Activated CD8-positive, alpha-beta T cell treated with anti-CD3 and anti-CD28 coated beads for 36 hours (primary cell): ENCODE measurements around the gene FAM20C. TPM values are rescaled to one million over a fixed set of nuclear protein-coding genes. Genes with fewer than 3 reads are reported as not detected.
"Not testable (repeated sequence)": the region's sequence is repeated elsewhere in the genome, so short reads cannot be mapped to it uniquely, and the experiment has no call there.

Source experiments
- ATAC-seq: fragments of 200-7000 bp; cut with Tn5 transposase; one replicate; pipeline ENCODE4 v1.10.0; 2021; ENCODE audit warnings: mild to moderate bottlenecking, moderate library complexity
- CTCF ChIA-PET: fragments of 350-600 bp; sonication (Branson Sonifier 250); formaldehyde crosslinking; loops from one replicate; lab custom pipeline; 2021; ENCODE audit warnings: antibody characterized with exemption; lab: Charles Lee
- POLR2A ChIA-PET: fragments of 350-600 bp; sonication (Branson Sonifier 250); formaldehyde crosslinking; loops from one replicate; lab custom pipeline; 2021; ENCODE audit warnings: antibody characterized with exemption; lab: Charles Lee
- DNase-seq: peaks from one replicate; pipeline ENCODE4 v3.0.0-alpha.2; 2020
- H3K27ac Mint-ChIP-seq: one replicate; pipeline ENCODE4 v1.8.0; 2021; ENCODE audit warnings: mild to moderate bottlenecking, mixed read lengths
- H3K27me3 Mint-ChIP-seq: one replicate; pipeline ENCODE4 v1.8.0; 2021; ENCODE audit warnings: mixed read lengths
- H3K36me3 Mint-ChIP-seq: one replicate; pipeline ENCODE4 v1.8.0; 2021; ENCODE audit warnings: low read depth, mixed read lengths
- H3K4me1 Mint-ChIP-seq: one replicate; pipeline ENCODE4 v1.8.0; 2021; ENCODE audit warnings: low read depth, mixed read lengths
- H3K4me3 Mint-ChIP-seq: one replicate; pipeline ENCODE4 v1.8.0; 2021; ENCODE audit warnings: mild to moderate bottlenecking, moderate library complexity, mixed read lengths
- H3K9me3 Mint-ChIP-seq: one replicate; pipeline ENCODE4 v1.8.0; 2021; ENCODE audit warnings: mixed read lengths
- intact Hi-C: fragments of 100-400 bp; cut with micrococcal nuclease; formaldehyde crosslinking; loops from one replicate; pipeline ENCODE4 v1.10.0; 2022
- total RNA-seq, 2 experiments: library from RNA; stranded (reverse); gene quantifications; one replicate each; pipeline ENCODE4 v1.2.3, GENCODE V29; 2021
- TF ChIP-seq, protein P1 (sequence below): fragments of 200-600 bp; IDR thresholded peaks from one replicate; pipeline ENCODE4 v1.8.0; 2022; ENCODE audit warnings: antibody characterized with exemption, mild to moderate bottlenecking

FAM20C gene
- total RNA-seq, 2 experiments from 2014 or later: 0.29 to 1.1 TPM

DNA sequence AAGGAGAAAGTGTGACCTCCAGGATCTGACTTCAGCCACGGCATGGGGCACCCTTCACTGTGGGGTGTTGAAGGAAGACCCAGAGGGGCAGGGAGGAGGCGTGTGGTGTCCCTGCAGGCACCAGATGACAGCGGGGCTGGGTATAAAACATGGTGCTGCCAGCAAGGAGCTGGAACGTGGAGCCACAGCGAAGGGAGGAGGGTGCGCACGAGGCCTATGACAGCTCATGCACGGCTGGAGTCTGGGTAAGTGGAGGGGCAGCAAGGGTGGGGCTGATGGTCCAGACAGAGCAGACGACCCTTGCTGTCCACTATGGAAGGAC, 69.8 kb downstream of the FAM20C start:
- ATAC-seq: no peak
- H3K4me1 Mint-ChIP-seq: peaks cover 2% of the 10 kb centered on the region

DNA sequence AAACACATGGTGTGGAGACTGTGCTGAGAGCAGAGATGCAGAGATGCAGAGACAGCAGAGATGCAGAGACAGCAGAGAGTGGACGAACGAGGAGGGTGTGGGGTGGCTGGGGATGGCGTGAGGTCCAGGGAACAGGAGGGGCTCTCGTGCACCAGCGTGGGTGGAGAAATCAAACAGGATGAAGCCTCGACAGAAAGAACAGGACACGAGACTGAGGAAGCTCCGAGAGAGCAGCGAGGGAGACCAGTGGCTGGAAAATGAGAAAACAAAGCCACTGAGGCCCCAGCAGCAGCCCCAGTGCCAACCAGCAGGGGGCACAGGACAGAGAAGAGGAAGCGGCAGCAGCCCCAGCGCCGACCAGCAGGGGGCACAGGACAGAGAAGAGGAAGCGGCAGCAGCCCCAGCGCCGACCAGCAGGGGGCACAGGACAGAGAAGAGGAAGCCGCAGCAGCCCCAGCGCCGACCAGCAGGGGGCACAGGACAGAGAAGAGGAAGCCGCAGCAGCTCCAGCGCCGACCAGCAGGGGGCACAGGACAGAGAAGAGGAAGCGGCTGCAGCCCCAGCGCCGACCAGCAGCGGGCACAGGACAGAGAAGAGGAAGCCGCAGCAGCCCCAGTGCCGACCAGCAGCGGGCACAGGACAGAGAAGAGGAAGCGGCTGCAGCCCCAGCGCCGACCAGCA, 70.4 kb downstream of the FAM20C start:
- DNase-seq: peak; percentile 83
- H3K27ac Mint-ChIP-seq, H3K27me3 Mint-ChIP-seq, intact Hi-C loops, H3K9me3 Mint-ChIP-seq, H3K36me3 Mint-ChIP-seq, H3K4me1 Mint-ChIP-seq, POLR2A ChIA-PET, H3K4me3 Mint-ChIP-seq, ATAC-seq, CTCF ChIA-PET: not testable (repeated sequence)

More for the DNA sequence above, 69.8 kb downstream of the FAM20C start:
- Mint-ChIP-seq H3K27me3 (no peaks in the 10 kb centered on the region), H3K27ac (no peak overlapping the region), H3K9me3 (peaks cover 3% of the 10 kb centered on the region), H3K4me3 (no peak overlapping the region), H3K36me3 (no peaks in the 10 kb centered on the region)
- intact Hi-C loops: no loop called here
- ChIA-PET POLR2A (no interaction called here), CTCF (no interaction called here)
- TF ChIP-seq, protein P1, sequence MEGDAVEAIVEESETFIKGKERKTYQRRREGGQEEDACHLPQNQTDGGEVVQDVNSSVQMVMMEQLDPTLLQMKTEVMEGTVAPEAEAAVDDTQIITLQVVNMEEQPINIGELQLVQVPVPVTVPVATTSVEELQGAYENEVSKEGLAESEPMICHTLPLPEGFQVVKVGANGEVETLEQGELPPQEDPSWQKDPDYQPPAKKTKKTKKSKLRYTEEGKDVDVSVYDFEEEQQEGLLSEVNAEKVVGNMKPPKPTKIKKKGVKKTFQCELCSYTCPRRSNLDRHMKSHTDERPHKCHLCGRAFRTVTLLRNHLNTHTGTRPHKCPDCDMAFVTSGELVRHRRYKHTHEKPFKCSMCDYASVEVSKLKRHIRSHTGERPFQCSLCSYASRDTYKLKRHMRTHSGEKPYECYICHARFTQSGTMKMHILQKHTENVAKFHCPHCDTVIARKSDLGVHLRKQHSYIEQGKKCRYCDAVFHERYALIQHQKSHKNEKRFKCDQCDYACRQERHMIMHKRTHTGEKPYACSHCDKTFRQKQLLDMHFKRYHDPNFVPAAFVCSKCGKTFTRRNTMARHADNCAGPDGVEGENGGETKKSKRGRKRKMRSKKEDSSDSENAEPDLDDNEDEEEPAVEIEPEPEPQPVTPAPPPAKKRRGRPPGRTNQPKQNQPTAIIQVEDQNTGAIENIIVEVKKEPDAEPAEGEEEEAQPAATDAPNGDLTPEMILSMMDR: no peak
- no peak for DNase-seq

DNA sequence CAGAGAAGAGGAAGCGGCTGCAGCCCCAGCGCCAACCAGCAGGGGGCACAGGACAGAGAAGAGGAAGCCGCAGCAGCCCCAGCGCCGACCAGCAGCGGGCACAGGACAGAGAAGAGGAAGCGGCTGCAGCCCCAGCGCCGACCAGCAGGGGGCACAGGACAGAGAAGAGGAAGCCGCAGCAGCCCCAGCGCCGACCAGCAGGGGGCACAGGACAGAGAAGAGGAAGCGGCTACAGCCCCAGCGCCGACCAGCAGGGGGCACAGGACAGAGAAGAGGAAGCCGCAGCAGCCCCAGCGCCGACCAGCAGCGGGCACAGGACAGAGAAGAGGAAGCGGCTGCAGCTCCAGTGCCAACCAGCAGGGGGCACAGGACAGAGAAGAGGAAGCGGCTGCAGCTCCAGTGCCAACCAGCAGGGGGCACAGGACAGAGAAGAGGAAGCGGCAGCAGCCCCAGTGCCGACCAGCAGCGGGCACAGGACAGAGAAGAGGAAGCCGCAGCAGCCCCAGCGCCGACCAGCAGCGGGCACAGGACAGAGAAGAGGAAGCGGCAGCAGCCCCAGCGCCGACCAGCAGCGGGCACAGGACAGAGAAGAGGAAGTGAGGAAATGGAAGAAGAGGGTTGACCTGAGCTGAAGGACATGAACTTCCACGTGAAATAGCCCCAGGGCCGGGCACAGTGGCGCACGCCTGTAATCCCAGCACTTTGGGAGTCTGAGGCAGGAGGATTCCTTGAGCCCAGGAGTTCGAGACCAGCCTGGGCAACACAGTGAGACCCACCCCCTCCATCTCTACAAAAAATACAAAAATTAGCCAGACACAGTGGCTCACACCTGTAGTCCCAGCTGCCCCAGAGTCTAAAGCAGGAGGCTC, 71.3 kb downstream of the FAM20C start:
- intact Hi-C loops, H3K36me3 Mint-ChIP-seq: not testable (repeated sequence)

DNA sequence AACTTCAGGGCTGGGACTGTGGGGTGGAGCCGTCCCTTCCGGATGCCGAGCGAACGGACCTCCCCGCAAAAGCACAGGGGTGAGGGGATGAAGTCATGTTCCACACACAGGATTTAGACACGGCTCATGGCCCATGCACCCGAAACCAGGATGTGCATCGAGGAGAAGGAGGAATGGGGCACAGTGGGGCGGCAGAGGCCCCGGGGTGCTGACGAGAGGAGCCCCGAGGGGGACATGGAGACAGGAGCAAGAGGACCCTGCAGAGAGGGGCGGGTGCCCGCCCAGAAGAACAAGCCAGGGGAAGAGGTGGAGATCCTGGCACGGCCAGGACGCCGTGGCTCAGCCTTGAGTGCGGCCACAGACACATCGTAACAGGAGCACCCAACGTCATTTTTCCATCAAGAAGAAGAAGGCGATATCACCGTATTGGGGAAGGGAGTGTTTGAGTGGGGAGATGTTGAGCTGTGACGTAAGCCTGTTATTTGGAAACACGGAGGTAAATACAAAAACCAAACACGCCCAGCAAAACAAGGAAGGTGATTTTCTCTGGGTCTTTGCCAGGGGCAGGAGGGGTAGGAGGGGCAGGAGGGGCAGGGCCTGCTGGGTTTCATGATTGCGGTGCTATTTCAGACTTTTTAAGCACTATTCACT, 72.3 kb downstream of the FAM20C start:
- DNase-seq (no peak), ATAC-seq (no peak)
- Mint-ChIP-seq H3K36me3 (no peaks in the 10 kb centered on the region), H3K27ac (no peak overlapping the region), H3K4me3 (no peak overlapping the region), H3K9me3 (peaks cover 3% of the 10 kb centered on the region), H3K4me1 (peaks cover 2% of the 10 kb centered on the region), H3K27me3 (no peaks in the 10 kb centered on the region)
- POLR2A ChIA-PET: no interaction called here
- CTCF ChIA-PET: interaction anchor here (0.6 to 1.2 kb wide), 9 partner anchors 9 to 422 kb away, joined by 3 to 8 read pairs (median 3); no protein-coding TSS in a partner anchor
- TF ChIP-seq, protein P1: no peak
- intact Hi-C loops: no loop called here

More for the DNA sequence above, 71.3 kb downstream of the FAM20C start:
- CTCF ChIA-PET: interaction anchor here (0.6 to 1.2 kb wide), 9 partner anchors 8 to 422 kb away, joined by 3 to 8 read pairs (median 3); no protein-coding TSS in a partner anchor
- POLR2A ChIA-PET, H3K4me1 Mint-ChIP-seq, H3K27ac Mint-ChIP-seq, H3K27me3 Mint-ChIP-seq, H3K9me3 Mint-ChIP-seq, ATAC-seq, H3K4me3 Mint-ChIP-seq: not testable (repeated sequence)
- TF ChIP-seq, protein P1: peak; percentile 75
- peak; percentile 72 for DNase-seq

DNA sequence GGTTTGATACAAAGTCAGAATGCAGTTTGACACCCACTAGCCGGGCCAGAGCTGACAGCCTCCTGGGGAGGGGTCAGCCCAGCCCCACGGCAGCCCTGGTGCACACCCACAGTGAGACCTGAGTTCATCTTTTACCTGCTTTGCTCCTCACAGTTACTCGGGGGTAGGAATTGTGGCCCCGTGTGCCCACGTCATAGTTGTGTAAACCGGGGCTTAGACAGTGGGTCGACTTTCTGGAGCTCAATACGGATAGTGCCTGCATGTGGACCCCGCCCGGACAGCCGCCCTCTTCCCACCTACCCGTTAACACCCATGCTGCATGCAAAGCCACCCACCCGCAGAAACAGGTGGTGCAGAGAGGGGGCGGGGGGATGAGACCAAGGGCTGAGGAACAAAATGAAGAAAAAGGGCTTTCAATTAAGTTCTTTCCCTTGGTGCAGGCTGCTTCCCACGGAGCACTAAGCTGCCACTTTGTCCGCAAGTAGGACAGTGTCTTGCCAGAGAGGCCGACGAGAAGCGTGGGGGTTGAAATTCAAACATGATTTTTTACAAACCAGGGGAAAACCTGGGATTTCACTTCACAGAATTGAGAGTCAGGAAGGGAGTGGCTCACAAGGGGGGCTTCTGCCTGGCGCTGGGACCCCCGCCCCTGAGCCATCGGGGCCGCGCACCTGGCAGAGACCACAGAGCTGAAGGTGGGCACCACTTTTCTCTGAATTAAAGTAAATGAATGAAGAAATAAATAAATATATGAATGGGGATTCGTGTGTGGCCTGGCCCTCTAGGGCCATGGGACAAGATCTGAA, 73.0 kb downstream of the FAM20C start:
- TF ChIP-seq, protein P1: no peak

More for the DNA sequence above, 73.0 kb downstream of the FAM20C start:
- H3K4me1 Mint-ChIP-seq: peaks cover 2% of the 10 kb centered on the region
- no peaks in the 10 kb centered on the region for H3K27me3 Mint-ChIP-seq
- H3K9me3 Mint-ChIP-seq: peaks cover 3% of the 10 kb centered on the region
- intact Hi-C loops: no loop called here
- ChIA-PET CTCF (no interaction called here), POLR2A (no interaction called here)
- DNase-seq (no peak), ATAC-seq (no peak)
- no peak overlapping the region for H3K27ac Mint-ChIP-seq
- H3K36me3 Mint-ChIP-seq: no peaks in the 10 kb centered on the region
- no peak overlapping the region for H3K4me3 Mint-ChIP-seq
